Tibial artery (tissue), 4 donors: ENCODE measurements around the gene SFMBT2.

ENCODE experiments used
- DNase-seq, 2 donors: peaks; one replicate each; pipeline ENCODE4 v3.0.0-alpha.2; 2019
- H3K27ac ChIP-seq, 2 donors: fragments of 200-600 bp; sonication (generic) in 1 of 2; 1 replicate in 1 of 2; 2 replicates in 1 of 2; pipeline ENCODE4 v1.5.1; 2018 to 2019; ENCODE audit warnings: mild to moderate bottlenecking in 1 of 2
- H3K27me3 ChIP-seq, 2 donors: fragments of 200-600 bp; sonication (generic) in 1 of 2; one replicate each; pipeline versions ENCODE4 v1.5.1 to v1.6.0; 2016 to 2019
- H3K36me3 ChIP-seq, 3 donors: fragments of 200-600 bp; sonication (generic) in 2 of 3; one replicate each; pipeline ENCODE4 v1.5.1; 2016 to 2019; ENCODE audit warnings: mild to moderate bottlenecking in 2 of 3
- H3K4me1 ChIP-seq, 4 donors: fragments of 200-600 bp; sonication (generic) in 2 of 4; 1 replicate in 3 of 4; 2 replicates in 1 of 4; pipeline ENCODE4 v1.5.1; 2016 to 2019
- H3K4me3 ChIP-seq, 2 donors: fragments of 200-600 bp; sonication (generic) in 1 of 2; 1 replicate in 1 of 2; 2 replicates in 1 of 2; pipeline ENCODE4 v1.5.1; 2018 to 2019; ENCODE audit warnings: mild to moderate bottlenecking in 2 of 2
- H3K9me3 ChIP-seq, 3 donors: fragments of 200-600 bp; sonication (generic) in 1 of 3; one replicate each; pipeline ENCODE4 v1.5.1; 2016 to 2019
- intact Hi-C: fragments of 100-400 bp; cut with DNase I; formaldehyde crosslinking; loops from one replicate; pipeline ENCODE4 v1.15.0; 2023; ENCODE audit warnings: low total_unique reads
- TF ChIP-seq, protein P1 (sequence below), 2 experiments: fragments of 200-600 bp in 1 of 2; fragments of 450-650 bp in 1 of 2; IDR thresholded peaks; one replicate each; pipeline ENCODE4 v1.5.1; 2017 to 2019; ENCODE audit warnings: antibody characterized with exemption in 2 of 2, mild to moderate bottlenecking in 1 of 2, moderate library complexity in 1 of 2

Gene SFMBT2

DNA sequence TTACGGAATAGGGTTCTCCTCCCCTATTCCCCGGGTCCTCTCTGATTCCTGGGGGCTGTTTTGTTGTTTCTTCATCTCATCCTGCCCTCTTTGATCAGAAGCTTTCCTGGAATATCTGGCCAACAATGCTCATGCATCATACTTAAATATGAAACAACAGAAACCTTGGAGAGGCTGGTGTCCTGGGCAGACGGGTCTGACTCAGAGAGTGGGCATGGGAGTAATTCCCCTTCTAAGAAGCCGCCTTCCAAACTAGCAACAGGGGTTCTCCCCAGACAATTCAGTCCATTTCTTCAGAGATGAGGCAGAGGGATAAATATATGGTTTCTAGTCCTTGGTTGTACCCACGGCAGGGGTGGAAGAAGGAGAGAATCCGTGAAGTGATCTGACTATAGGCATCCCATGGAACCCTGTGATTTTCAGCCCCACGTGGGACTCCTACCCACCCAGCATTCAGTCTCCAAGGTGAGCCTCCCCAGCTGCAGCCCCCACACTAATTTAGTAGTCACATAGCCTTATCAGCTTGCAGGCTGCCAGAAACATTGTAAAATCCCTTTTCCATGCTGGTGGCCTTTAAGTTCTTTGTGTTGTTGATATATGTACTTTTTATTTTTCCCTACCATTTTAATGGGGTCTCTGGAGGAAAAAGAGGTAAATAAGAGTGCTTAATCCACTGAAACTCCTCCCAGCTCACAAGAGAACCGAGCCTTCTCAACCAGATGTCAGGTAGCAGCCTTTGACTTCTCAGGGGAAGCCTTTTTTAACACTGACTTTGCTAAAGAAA is 119.2 kb downstream of the SFMBT2 start:
- Histone ChIP-seq H3K4me1 (no peaks in the 10 kb centered on the region), H3K27ac (no peak overlapping the region), H3K9me3 (no peaks in the 10 kb centered on the region), H3K4me3 (no peak overlapping the region), H3K36me3 (no peaks in the 10 kb centered on the region), H3K27me3 (peaks cover 0 to 3% of the 10 kb centered on the region in 2 donors)
- DNase-seq, result no peak
- TF ChIP-seq, protein P1, sequence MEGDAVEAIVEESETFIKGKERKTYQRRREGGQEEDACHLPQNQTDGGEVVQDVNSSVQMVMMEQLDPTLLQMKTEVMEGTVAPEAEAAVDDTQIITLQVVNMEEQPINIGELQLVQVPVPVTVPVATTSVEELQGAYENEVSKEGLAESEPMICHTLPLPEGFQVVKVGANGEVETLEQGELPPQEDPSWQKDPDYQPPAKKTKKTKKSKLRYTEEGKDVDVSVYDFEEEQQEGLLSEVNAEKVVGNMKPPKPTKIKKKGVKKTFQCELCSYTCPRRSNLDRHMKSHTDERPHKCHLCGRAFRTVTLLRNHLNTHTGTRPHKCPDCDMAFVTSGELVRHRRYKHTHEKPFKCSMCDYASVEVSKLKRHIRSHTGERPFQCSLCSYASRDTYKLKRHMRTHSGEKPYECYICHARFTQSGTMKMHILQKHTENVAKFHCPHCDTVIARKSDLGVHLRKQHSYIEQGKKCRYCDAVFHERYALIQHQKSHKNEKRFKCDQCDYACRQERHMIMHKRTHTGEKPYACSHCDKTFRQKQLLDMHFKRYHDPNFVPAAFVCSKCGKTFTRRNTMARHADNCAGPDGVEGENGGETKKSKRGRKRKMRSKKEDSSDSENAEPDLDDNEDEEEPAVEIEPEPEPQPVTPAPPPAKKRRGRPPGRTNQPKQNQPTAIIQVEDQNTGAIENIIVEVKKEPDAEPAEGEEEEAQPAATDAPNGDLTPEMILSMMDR (IDR thresholded peaks at IDR 0.05), result no peak
- intact Hi-C loops, result no loop called here

DNA sequence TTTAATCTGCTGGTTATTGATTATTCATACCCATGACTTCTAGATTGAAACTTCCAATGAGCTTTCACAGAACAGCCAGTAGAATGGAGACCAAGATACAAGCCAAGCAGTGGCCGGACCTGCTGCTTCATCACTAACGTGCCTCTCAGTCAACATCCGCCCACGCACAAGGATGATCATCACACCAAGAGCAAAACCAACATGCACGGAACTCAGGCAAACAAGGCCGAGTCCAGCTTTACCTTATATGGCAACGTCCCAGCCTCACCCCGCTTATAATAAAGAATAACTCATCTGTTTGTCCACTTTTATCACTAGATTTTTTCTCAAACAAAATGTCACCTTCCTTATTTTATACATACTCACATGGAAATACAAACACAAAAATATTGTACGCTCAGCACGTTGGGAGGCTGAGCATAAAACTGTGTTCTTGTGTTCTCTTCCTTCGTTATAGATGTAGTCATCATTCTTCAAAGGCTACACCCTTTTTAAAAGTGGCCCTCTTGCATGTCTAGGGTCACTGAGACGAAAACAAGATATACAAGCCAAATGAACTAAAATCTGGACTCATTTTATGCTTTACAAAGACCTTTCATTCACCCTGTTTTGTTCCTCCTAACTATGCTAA is 122.7 kb downstream of the SFMBT2 start:
- no peak for DNase-seq
- Histone ChIP-seq H3K4me3 (no peak overlapping the region), H3K27me3 (no peaks in the 10 kb centered on the region), H3K4me1 (no peaks in the 10 kb centered on the region), H3K27ac (no peak overlapping the region), H3K9me3 (no peaks in the 10 kb centered on the region), H3K36me3 (no peaks in the 10 kb centered on the region)
- intact Hi-C loops, result no loop called here
- TF ChIP-seq, protein P1 (IDR thresholded peaks at IDR 0.05), result no peak

DNA sequence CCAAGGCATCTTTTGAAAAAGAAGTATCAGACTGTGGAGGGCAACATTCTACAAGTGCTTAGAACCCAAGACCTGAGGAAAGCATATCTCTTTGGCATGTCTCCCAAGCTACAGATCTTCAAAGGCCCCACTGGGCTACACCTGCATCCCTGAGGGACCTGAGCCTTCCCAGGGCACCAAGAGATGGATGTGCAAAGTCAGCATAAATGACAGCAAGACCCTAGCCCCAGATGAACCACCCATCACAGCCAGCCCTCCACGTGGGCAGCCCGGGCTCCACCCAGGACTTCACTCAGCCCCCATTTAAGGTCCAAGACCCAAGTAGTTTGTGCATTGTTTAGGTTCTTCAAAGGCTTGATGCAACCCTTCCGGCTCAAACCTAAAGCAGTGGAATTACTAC is 123.5 kb downstream of the SFMBT2 start:
- no peak overlapping the region for H3K27ac ChIP-seq
- H3K9me3 ChIP-seq, result no peaks in the 10 kb centered on the region
- TF ChIP-seq, protein P1 (IDR thresholded peaks at IDR 0.05), result no peak
- H3K27me3 ChIP-seq, result no peaks in the 10 kb centered on the region
- no peaks in the 10 kb centered on the region for H3K4me1 ChIP-seq
- DNase-seq, result no peak
- no peak overlapping the region for H3K4me3 ChIP-seq
- intact Hi-C loops, result no loop called here
- no peaks in the 10 kb centered on the region for H3K36me3 ChIP-seq

DNA sequence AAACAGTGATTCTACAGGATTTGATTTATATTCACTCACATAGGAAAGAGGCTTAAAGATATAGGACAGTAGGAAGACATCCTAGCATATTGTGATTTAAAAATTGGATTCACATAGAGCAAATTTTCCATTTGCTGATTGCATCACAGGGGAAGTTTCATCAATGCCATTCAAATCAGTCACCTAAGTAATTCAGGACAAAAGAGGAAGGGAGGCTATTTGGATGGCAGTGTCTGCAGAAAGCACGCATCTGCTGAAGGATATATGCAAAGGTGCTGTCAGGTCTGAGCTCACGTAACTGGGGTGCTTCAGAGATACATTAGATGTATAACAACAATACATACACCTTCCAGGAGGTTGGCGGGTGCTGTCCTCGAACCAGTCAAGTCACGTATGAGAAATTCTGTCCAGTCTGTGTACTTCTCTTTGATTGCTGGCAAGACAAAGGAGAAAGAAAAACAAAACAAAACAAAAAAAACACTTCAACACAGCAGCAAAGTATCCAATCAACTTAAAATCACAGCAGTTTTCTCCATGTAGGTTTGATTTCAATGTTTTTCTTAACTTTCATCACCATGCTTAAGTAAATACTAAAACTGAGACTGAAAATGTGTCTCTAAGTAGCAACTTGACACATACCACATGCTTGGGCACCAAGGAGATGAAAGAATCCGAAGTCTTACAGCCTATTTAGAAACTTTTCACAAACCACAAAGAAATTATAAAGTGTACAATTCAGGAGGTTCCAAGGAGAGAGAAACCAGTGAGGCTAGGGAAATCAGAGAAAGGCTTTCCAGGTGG is 125.1 kb downstream of the SFMBT2 start:
- TF ChIP-seq, protein P1 (IDR thresholded peaks at IDR 0.05), result no peak

DNA sequence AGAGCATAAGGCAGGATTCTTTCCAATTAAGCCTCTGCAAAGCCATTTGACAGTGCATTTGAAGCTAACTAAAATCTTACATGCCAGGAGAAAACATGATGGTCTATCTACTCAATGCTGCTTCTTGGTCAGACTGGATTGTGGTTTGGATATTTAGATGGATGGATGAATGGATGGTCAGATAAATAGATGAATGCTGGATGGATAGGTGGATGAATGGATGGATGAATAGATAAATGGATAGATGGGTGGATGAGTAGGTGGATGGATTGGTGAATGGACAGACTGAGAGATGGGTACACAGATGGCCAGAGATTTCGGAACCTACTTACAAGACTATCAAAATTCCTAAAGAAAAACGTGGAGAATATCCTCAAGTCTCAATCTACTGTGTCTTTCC is 127.6 kb downstream of the SFMBT2 start:
- intact Hi-C loops, result no loop called here
- no peak for DNase-seq
- no peak overlapping the region for H3K4me3 ChIP-seq
- no peaks in the 10 kb centered on the region for H3K36me3 ChIP-seq
- TF ChIP-seq, protein P1 (IDR thresholded peaks at IDR 0.05), result no peak
- no peaks in the 10 kb centered on the region for H3K27me3 ChIP-seq
- H3K9me3 ChIP-seq, result no peaks in the 10 kb centered on the region
- no peaks in the 10 kb centered on the region for H3K4me1 ChIP-seq
- H3K27ac ChIP-seq, result no peak overlapping the region

More for the DNA sequence above, 125.1 kb downstream of the SFMBT2 start:
- intact Hi-C loops, result no loop called here
- H3K9me3 ChIP-seq, result no peaks in the 10 kb centered on the region
- H3K27me3 ChIP-seq, result no peaks in the 10 kb centered on the region
- no peak overlapping the region for H3K4me3 ChIP-seq
- DNase-seq, result no peak
- no peak overlapping the region for H3K27ac ChIP-seq
- H3K36me3 ChIP-seq, result no peaks in the 10 kb centered on the region
- no peaks in the 10 kb centered on the region for H3K4me1 ChIP-seq
